Vagina (tissue), 2 donors: Measurements from ENCODE around the gene LGALS12.

ENCODE experiments used
- CTCF ChIP-seq, 3 experiments: fragments of 450-650 bp in 2 of 3; fragments of 200-600 bp in 1 of 3; sonication (generic) in 1 of 3; IDR thresholded peaks; one replicate each; pipeline ENCODE4 v1.5.1; 2017 to 2019; ENCODE audit warnings: antibody characterized with exemption in 3 of 3, mild to moderate bottlenecking in 2 of 3, moderate library complexity in 2 of 3
- POLR2A ChIP-seq, 2 donors: fragments of 450-650 bp; IDR thresholded peaks; one replicate each; pipeline ENCODE4 v1.6.1; 2017; ENCODE audit warnings: antibody characterized with exemption in 2 of 2, mild to moderate bottlenecking in 2 of 2, moderate library complexity in 2 of 2
- POLR2AphosphoS5 ChIP-seq, 2 donors: sonication (generic); formaldehyde crosslinking; IDR thresholded peaks; one replicate each; pipeline ENCODE4 v1.9.0; 2017; ENCODE audit warnings: antibody characterized with exemption in 2 of 2, mild to moderate bottlenecking in 2 of 2, low read depth in 1 of 2; ENCODE audit not compliant: insufficient read depth in 1 of 2

DNA sequence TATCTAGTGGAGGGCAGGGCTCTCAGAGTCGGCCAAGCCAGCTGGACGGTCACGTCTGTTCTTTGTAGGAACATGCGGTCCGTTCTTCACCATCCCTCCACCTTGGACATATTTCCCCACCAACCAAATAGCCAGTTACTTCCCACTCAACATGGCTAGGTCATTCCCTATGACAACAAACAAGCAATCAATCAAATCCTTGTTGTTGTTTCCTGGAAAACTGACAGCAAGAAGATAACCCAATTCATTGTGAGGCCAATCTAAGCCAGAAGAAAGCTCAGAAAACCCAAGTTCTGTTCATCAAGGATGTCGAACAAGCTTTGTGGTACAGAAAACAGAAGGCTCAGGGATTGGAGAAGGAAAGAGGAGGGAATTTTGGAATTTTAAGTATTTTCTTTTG lies 25.8 kb upstream of the LGALS12 start:
- no peak for TF ChIP-seq POLR2AphosphoS5 (IDR thresholded peaks at IDR 0.05; ENCODE audit: insufficient read depth in 1 of 2, low read depth in 1 of 2)
- no peak for TF ChIP-seq CTCF (IDR thresholded peaks at IDR 0.05)
- TF ChIP-seq POLR2A (IDR thresholded peaks at IDR 0.05), result no peak
